GM12864 (cell line): ENCODE measurements around the gene PC.
"Not testable (repeated sequence)": the region's sequence is repeated elsewhere in the genome, so short reads cannot be mapped to it uniquely, and the experiment has no call there.

Source experiments
- DNase-seq: peaks from one replicate; pipeline ENCODE4 v3.0.0-alpha.2; 2011; ENCODE audit warnings: low read depth
- H3K4me3 ChIP-seq: 2 replicates; pipeline ENCODE4 v1.5.1; 2011; ENCODE audit warnings: mild to moderate bottlenecking, low read depth, low read length, control low read depth
- TF ChIP-seq, protein P1 (sequence below): IDR thresholded peaks from 2 replicates; pipeline ENCODE4 v1.5.1; 2011; ENCODE audit warnings: low read depth, mild to moderate bottlenecking, moderate library complexity, low read length, control low read depth, inconsistent platforms; ENCODE audit errors: missing control alignments

Gene PC, protein sequence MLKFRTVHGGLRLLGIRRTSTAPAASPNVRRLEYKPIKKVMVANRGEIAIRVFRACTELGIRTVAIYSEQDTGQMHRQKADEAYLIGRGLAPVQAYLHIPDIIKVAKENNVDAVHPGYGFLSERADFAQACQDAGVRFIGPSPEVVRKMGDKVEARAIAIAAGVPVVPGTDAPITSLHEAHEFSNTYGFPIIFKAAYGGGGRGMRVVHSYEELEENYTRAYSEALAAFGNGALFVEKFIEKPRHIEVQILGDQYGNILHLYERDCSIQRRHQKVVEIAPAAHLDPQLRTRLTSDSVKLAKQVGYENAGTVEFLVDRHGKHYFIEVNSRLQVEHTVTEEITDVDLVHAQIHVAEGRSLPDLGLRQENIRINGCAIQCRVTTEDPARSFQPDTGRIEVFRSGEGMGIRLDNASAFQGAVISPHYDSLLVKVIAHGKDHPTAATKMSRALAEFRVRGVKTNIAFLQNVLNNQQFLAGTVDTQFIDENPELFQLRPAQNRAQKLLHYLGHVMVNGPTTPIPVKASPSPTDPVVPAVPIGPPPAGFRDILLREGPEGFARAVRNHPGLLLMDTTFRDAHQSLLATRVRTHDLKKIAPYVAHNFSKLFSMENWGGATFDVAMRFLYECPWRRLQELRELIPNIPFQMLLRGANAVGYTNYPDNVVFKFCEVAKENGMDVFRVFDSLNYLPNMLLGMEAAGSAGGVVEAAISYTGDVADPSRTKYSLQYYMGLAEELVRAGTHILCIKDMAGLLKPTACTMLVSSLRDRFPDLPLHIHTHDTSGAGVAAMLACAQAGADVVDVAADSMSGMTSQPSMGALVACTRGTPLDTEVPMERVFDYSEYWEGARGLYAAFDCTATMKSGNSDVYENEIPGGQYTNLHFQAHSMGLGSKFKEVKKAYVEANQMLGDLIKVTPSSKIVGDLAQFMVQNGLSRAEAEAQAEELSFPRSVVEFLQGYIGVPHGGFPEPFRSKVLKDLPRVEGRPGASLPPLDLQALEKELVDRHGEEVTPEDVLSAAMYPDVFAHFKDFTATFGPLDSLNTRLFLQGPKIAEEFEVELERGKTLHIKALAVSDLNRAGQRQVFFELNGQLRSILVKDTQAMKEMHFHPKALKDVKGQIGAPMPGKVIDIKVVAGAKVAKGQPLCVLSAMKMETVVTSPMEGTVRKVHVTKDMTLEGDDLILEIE

DNA sequence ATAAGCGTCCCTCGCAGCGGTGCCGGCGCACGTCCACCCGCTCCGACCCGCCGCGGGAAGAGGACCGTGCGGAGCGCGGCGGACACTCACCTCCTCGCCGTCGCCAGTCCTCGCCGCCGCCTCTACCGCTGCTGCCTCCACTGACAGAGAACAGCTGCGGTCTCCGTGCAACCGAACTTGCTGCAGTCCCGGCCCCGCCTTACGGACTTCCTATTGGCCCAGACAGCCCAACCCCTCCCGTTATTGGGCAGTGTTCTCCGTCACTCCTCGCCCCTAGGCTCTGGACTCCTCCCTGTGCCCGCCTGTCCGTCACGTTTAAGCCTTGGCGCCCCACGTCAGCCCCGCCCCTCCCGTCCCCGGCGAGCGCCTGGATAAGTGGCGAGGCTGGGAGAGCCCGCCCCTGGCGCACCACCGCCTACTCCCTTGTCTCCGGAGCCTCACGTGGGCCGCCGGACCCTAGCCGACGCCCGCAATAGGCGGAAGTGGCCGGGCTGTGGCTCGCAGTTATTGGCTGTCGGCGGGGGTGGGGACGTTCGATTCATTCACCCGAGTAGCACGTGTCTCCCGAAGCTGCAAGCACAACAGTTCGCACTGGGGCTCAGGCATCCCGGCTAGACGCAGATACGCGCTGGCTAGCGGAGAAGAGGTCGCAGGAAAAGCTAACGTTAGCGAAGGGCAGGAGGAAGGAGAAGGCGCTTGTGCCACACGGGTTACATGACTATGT lies at the start of gene PC:
Gene PC (minus strand): TSS at position 152 of the 724 bp plus-strand sequence. CDS start 86,224 bp downstream, outside the sequence.
- TF ChIP-seq, protein P1, sequence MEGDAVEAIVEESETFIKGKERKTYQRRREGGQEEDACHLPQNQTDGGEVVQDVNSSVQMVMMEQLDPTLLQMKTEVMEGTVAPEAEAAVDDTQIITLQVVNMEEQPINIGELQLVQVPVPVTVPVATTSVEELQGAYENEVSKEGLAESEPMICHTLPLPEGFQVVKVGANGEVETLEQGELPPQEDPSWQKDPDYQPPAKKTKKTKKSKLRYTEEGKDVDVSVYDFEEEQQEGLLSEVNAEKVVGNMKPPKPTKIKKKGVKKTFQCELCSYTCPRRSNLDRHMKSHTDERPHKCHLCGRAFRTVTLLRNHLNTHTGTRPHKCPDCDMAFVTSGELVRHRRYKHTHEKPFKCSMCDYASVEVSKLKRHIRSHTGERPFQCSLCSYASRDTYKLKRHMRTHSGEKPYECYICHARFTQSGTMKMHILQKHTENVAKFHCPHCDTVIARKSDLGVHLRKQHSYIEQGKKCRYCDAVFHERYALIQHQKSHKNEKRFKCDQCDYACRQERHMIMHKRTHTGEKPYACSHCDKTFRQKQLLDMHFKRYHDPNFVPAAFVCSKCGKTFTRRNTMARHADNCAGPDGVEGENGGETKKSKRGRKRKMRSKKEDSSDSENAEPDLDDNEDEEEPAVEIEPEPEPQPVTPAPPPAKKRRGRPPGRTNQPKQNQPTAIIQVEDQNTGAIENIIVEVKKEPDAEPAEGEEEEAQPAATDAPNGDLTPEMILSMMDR, result no peak
- peak; percentile 96 for DNase-seq

DNA sequence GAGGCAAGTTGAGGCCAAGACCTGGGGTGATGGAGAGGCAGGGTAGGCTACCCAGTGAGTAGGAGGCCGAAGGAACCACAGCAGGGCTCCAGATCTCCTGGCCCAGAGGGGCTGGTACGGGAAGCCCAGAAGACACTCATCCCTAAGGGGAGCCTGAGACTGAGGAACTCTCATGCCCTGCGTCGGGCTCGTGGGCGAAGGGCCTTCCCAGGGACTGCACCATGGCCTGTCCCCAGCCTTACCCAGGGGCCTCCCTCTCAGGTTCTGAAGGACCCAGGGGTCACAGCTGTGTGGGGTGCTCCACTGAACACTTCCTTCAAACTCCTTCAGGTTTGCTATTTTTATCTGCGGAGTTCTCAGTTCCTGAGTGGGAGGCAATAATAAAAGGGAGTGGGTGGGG lies 48.9 kb upstream of the PC start:
- TF ChIP-seq, protein P1, result no peak

More for the DNA sequence above, at the start of gene PC:
- H3K4me3 ChIP-seq, result peak within 1 kb of the TSS; percentile 59

DNA sequence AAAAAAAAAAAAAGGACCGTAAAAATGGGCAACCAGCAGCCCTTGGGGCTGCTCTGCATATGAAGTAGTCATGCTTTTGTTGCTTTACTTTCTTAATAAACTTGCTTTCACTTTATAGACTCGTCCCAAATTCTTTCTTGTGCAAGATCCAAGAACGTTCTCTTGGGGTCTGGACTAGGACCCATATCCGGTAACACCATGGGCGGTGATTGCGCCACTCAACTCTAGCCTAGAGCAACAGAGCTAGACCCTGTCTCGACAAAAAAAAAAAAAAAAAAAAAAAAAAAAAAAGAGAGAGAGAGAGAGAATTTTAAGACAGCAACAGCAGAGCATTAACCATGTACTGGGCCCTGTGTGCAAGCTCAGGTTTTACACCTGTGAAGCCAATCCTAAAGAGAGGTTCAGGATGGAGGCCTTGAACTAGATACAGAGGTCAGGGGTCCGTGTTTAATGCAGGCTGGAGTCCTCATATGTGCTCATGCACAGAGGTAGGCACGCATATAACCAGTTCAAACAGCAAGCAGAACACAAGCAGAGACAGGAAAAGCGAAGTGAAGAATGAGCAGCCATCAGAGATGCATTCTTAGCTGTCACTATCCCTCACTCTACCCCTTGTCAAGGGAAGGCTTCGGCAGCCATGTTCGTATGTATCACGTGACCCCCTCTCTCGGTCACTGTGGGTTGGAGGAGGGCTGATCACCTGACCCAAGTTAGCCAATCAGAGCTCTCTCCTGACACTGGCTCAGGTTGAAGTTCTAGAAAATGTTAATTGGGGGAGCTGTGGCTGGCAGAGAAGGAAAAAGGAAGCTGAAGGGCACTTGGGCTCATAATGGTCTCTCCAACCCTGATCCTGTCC lies 48.1 kb upstream of the PC start:
- TF ChIP-seq, protein P1, result no peak
- no peak overlapping the region for H3K4me3 ChIP-seq
- DNase-seq, result no peak

More for the DNA sequence above, 48.9 kb upstream of the PC start:
- H3K4me3 ChIP-seq, result no peak overlapping the region
- DNase-seq, result no peak

DNA sequence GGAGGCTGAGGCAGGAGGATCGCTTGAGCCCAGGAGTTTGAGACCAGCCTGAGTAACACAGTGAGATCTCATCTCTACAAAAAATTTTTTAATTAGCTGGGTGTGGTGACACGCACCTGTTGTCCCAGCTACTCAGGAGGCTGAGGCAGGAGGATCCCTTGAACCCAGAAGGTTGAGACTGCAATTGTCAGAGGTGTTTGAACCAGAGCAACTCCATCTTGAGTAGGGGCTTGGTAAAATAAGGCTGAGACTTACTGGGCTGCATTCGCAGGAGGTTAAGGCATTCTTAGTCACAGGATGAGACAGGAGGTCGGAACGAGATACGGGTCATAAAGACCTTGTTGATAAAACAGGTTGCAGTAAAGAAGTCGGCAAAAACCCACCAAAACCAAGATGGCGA lies 47.0 kb upstream of the PC start:
- not testable (repeated sequence) for DNase-seq, H3K4me3 ChIP-seq

DNA sequence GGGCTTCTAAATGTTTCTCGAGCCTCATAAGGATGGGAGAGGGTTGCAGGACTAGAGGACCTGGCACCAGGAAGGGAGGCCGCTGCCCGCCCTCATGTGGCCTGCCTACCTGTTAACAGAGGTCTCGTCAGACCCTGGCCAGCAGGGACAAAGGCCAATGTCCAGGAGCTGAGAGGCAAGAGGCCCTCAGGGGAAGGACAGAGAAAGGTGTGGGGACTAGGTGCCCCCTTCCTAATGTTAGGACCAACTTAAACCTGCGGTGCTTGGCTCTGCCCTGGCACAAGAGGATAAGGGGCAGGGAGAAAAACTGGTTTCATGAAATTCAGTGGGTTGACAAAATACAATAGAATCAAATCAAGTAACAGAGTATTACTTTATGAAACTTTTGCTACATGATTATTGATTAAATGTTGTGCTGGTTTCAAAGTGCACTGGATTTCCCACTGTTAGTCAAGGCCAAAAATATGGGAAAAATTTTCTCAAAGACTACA lies 44.8 kb upstream of the PC start:
- no peak overlapping the region for H3K4me3 ChIP-seq
- TF ChIP-seq, protein P1, result no peak
- DNase-seq, result no peak

DNA sequence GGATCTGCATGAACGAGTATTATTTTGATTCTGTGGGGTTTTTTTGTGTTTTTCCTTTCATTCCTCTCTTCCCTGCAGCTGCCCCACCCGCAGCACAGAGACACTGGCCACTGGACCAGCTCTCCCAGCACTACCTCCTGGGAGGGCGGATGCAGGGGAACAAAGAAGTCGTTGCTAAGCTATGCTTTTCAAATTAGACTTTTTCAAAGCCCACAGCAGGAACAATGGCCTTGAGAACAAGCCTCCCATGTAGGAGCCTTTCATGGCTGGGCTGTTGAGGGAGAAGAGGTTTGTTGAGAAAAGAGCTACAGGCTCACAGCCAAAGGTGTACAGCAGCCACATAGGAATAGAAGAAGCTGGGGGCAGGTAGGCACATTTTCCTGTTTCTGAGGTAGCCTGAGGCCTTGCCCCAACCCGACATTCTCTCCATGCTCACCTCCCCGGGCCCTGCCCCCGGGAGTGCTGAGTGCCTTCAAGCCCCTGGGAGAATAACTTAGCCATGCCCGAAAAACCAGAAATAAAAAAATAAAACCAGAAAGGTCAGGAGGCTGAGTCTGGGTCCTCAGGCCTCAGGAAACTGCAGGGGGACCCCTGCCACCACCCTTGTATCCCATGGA lies 44.2 kb upstream of the PC start:
- TF ChIP-seq, protein P1, result no peak
- H3K4me3 ChIP-seq, result no peak overlapping the region

More for the DNA sequence above, 44.2 kb upstream of the PC start:
- DNase-seq, result no peak
